Smooth muscle cell (in vitro differentiated cells): ENCODE measurements around the gene SLC16A6. TPM values are rescaled to one million over a fixed set of nuclear protein-coding genes. Genes with fewer than 3 reads are reported as not detected.
"Not testable (repeated sequence)": the region's sequence is repeated elsewhere in the genome, so short reads cannot be mapped to it uniquely, and the experiment has no call there.

ENCODE experiments used
- DNase-seq: peaks from one replicate; lab custom pipeline; 2025; ENCODE audit not compliant: unreplicated experiment; lab: John Stamatoyannopoulos, UW
- H2AFZ ChIP-seq: fragments of 200-600 bp; sonication (generic); 2 replicates; pipeline ENCODE4 v1.6.0; 2016; ENCODE audit warnings: antibody characterized with exemption, low read depth, mild to moderate bottlenecking
- H3F3A ChIP-seq: fragments of 200-600 bp; sonication (generic); 2 replicates; pipeline ENCODE4 v1.6.0; 2017; ENCODE audit warnings: antibody characterized with exemption, low read depth
- H3K27ac ChIP-seq: fragments of 200-600 bp; sonication (generic); 2 replicates; pipeline ENCODE4 v1.5.1; 2016; ENCODE audit warnings: low read depth, mild to moderate bottlenecking
- H3K27me3 ChIP-seq: fragments of 200-600 bp; sonication (generic); 2 replicates; pipeline ENCODE4 v1.6.1; 2016; ENCODE audit warnings: low read depth, mild to moderate bottlenecking
- H3K36me3 ChIP-seq: fragments of 200-600 bp; sonication (generic); 2 replicates; pipeline ENCODE4 v1.5.1; 2016; ENCODE audit warnings: low read depth
- H3K4me1 ChIP-seq: fragments of 200-600 bp; sonication (generic); 2 replicates; pipeline ENCODE4 v1.5.1; 2016; ENCODE audit warnings: low read depth
- H3K4me2 ChIP-seq: fragments of 200-600 bp; sonication (generic); 2 replicates; pipeline ENCODE4 v1.6.0; 2016; ENCODE audit warnings: mild to moderate bottlenecking
- H3K4me3 ChIP-seq: fragments of 200-600 bp; sonication (generic); 2 replicates; pipeline ENCODE4 v1.5.1; 2016; ENCODE audit warnings: mild to moderate bottlenecking
- H3K79me2 ChIP-seq: fragments of 200-600 bp; sonication (generic); 2 replicates; pipeline ENCODE4 v1.6.0; 2016; ENCODE audit warnings: low read depth, mild to moderate bottlenecking
- H3K9ac ChIP-seq: fragments of 200-600 bp; sonication (generic); 2 replicates; pipeline ENCODE4 v1.6.0; 2016; ENCODE audit warnings: low read depth
- H3K9me3 ChIP-seq: fragments of 200-600 bp; sonication (generic); replicated peaks from 2 replicates; pipeline ENCODE4 v1.5.1; 2016; ENCODE audit warnings: low read depth
- H4K20me1 ChIP-seq: fragments of 200-600 bp; sonication (generic); 2 replicates; pipeline ENCODE4 v1.6.0; 2016; ENCODE audit warnings: low read depth
- WGBS: methylation state at CpG from one replicate; pipeline ENCODE4 v1.1.7; 2016; ENCODE audit warnings: low lambda C conversion rate; 5-methylcytosine and 5-hydroxymethylcytosine counted together
- polyA plus RNA-seq: library from polyadenylated mRNA; unstranded; fragments of >200 nt; fragmentation: Nextera tagmentation; extraction: Ambion mirVana; gene quantifications from 2 replicates; pipeline ENCODE4 v1.2.1, GENCODE V29; 2016
- total RNA-seq: library from RNA; depleted of rRNA; stranded (reverse); fragments of >200 nt; gene quantifications from 2 replicates; pipeline ENCODE4 v1.2.3, GENCODE V29; 2014
- TF ChIP-seq, protein P1 (sequence below): fragments of 200-600 bp; sonication (generic); IDR thresholded peaks from 2 replicates; pipeline ENCODE4 v1.5.1; 2017; ENCODE audit warnings: borderline replicate concordance, mild to moderate bottlenecking, antibody characterized with exemption; ENCODE audit not compliant: insufficient read depth, poor library complexity, severe bottlenecking

SLC16A6 gene
- total and polyA plus RNA-seq, 2 experiments from 2014 or later, result 0.04 TPM; not detected in 1

- Histone ChIP-seq H3K4me2 (no peak overlapping the region), H2AFZ (no peak overlapping the region), H3K9ac (no peak overlapping the region), H4K20me1 (no peaks in the 10 kb centered on the region), H3K9me3 (no peaks in the 10 kb centered on the region), H3K79me2 (no peaks in the 10 kb centered on the region), H3F3A (no peaks in the 10 kb centered on the region), H3K4me3 (no peak overlapping the region), H3K4me1 (no peaks in the 10 kb centered on the region), H3K27ac (no peak overlapping the region), H3K36me3 (no peaks in the 10 kb centered on the region), H3K27me3 (no peaks in the 10 kb centered on the region)
- TF ChIP-seq, protein P1, sequence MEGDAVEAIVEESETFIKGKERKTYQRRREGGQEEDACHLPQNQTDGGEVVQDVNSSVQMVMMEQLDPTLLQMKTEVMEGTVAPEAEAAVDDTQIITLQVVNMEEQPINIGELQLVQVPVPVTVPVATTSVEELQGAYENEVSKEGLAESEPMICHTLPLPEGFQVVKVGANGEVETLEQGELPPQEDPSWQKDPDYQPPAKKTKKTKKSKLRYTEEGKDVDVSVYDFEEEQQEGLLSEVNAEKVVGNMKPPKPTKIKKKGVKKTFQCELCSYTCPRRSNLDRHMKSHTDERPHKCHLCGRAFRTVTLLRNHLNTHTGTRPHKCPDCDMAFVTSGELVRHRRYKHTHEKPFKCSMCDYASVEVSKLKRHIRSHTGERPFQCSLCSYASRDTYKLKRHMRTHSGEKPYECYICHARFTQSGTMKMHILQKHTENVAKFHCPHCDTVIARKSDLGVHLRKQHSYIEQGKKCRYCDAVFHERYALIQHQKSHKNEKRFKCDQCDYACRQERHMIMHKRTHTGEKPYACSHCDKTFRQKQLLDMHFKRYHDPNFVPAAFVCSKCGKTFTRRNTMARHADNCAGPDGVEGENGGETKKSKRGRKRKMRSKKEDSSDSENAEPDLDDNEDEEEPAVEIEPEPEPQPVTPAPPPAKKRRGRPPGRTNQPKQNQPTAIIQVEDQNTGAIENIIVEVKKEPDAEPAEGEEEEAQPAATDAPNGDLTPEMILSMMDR, result no peak
- no peak for DNase-seq
- 93% methylated on average over 8 of the region's 8 CpGs for WGBS
These were observed 24.1 kb upstream of the SLC16A6 start for GRCh38 chr17:68314916-68315535.

- 83% methylated on average over 8 of the region's 8 CpGs for WGBS
- DNase-seq, result no peak
These were observed 19.2 kb upstream of the SLC16A6 start for GRCh38 chr17:68310152-68310551.

DNA sequence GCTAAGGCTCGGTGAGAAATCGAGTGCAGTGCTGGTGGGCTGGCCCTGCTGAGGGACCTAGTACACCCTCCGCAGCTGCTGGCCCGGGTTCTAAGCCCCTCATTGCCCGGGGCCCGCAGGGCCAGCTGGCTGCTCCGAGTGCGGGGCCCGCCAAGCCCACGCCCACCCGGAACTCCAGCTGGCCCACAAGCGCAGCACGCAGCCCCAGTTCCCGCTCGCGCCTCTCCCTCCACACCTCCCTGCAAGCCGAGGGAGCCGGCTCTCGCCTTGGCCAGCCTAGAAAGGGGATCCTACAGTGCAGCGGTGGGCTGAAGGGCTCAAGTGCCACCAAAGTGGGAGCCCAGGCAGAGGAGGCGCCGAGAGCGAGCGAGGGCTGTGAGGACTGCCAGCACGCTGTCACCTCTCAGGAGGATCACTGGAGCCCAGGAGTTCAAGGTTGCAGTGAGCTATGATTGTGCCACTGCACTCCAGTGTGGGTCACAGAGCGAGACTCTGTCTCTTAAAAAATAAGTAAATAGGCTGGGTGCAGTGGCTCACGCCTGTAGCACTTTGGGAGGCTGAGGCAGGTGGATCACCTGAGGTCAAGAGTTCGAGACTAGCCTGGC lies 18.2 kb upstream of the SLC16A6 start:
- not testable (repeated sequence) for H3K4me2 ChIP-seq, H2AFZ ChIP-seq, DNase-seq, H3K9ac ChIP-seq, H3K36me3 ChIP-seq, H4K20me1 ChIP-seq, H3K27me3 ChIP-seq, H3K27ac ChIP-seq, H3F3A ChIP-seq, H3K4me1 ChIP-seq, H3K9me3 ChIP-seq, H3K4me3 ChIP-seq, H3K79me2 ChIP-seq
- 91% methylated on average over 27 of the region's 28 CpGs for WGBS

More at GRCh38 chr17:68310152-68310551, 19.2 kb upstream of the SLC16A6 start:
- no peaks in the 10 kb centered on the region for H3F3A ChIP-seq
- H3K9ac ChIP-seq, result no peak overlapping the region
- no peak overlapping the region for H3K4me2 ChIP-seq
- TF ChIP-seq, protein P1, result no peak
- no peak overlapping the region for H3K27ac ChIP-seq
- H3K79me2 ChIP-seq, result no peaks in the 10 kb centered on the region
- H3K4me1 ChIP-seq, result no peaks in the 10 kb centered on the region
- no peaks in the 10 kb centered on the region for H3K9me3 ChIP-seq
- no peak overlapping the region for H3K4me3 ChIP-seq
- H4K20me1 ChIP-seq, result no peaks in the 10 kb centered on the region
- no peaks in the 10 kb centered on the region for H3K36me3 ChIP-seq
- no peak overlapping the region for H2AFZ ChIP-seq
- H3K27me3 ChIP-seq, result no peaks in the 10 kb centered on the region

DNA sequence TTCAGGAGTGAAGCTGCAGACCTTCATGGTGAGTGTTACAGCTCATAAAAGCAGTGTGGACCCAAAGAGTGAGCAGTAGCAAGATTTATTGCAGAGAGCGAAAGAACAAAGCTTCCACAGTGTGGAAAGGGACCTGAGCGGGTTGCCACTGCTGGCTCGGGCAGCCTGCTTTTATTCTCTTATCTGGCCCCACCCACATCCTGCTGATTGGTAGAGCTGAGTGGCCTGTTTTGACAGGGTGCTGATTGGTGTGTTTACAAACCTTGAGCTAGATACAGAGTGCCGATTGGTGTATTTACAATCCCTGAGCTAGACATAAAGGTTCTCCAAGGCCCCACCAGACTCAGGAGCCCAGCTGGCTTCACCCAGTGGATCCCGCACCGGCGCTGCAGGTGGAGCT lies 17.6 kb upstream of the SLC16A6 start:
- not testable (repeated sequence) for H4K20me1 ChIP-seq

More for the DNA sequence above, 17.6 kb upstream of the SLC16A6 start:
- H3K4me1 ChIP-seq, H3K79me2 ChIP-seq, DNase-seq, H3K36me3 ChIP-seq, H3K4me2 ChIP-seq, H3F3A ChIP-seq, H3K27me3 ChIP-seq, H3K9me3 ChIP-seq, H3K9ac ChIP-seq, H2AFZ ChIP-seq, H3K27ac ChIP-seq, H3K4me3 ChIP-seq: not testable (repeated sequence)
- WGBS, result 94% methylated on average over 7 of the region's 7 CpGs
